Uterus (tissue), 2 donors: ENCODE data around the gene RHOXF2.
"Not testable (repeated sequence)": the region's sequence is repeated elsewhere in the genome, so short reads cannot be mapped to it uniquely, and the experiment has no call there.

ENCODE experiments used
- POLR2A ChIP-seq, 2 donors: fragments of 450-650 bp; IDR thresholded peaks; one replicate each; pipeline ENCODE4 v1.6.1; 2016; ENCODE audit warnings: antibody characterized with exemption in 2 of 2, mild to moderate bottlenecking in 1 of 2, moderate library complexity in 1 of 2
- TF ChIP-seq, protein P1 (sequence below), 4 experiments: fragments of 200-600 bp in 2 of 4; fragments of 450-650 bp in 2 of 4; sonication (generic) in 2 of 4; IDR thresholded peaks; one replicate each; pipeline ENCODE4 v1.5.1; 2016 to 2019; ENCODE audit warnings: antibody characterized with exemption in 4 of 4, mild to moderate bottlenecking in 2 of 4, moderate library complexity in 1 of 4

GRCh38 chrX:120193720-120194119 lies 35.3 kb downstream of the RHOXF2 start:
- TF ChIP-seq, protein P1, sequence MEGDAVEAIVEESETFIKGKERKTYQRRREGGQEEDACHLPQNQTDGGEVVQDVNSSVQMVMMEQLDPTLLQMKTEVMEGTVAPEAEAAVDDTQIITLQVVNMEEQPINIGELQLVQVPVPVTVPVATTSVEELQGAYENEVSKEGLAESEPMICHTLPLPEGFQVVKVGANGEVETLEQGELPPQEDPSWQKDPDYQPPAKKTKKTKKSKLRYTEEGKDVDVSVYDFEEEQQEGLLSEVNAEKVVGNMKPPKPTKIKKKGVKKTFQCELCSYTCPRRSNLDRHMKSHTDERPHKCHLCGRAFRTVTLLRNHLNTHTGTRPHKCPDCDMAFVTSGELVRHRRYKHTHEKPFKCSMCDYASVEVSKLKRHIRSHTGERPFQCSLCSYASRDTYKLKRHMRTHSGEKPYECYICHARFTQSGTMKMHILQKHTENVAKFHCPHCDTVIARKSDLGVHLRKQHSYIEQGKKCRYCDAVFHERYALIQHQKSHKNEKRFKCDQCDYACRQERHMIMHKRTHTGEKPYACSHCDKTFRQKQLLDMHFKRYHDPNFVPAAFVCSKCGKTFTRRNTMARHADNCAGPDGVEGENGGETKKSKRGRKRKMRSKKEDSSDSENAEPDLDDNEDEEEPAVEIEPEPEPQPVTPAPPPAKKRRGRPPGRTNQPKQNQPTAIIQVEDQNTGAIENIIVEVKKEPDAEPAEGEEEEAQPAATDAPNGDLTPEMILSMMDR (IDR thresholded peaks at IDR 0.05) = not testable (repeated sequence)
- TF ChIP-seq POLR2A (IDR thresholded peaks at IDR 0.05) = not testable (repeated sequence)
